Measurements from ENCODE around the gene MAP3K10.

MAP3K10 gene

GRCh38 chr19:40175820-40176219 is 15.4 kb upstream of the MAP3K10 start:
- TF ChIP-seq CTCF (IDR thresholded peaks at IDR 0.05; ENCODE audit: control insufficient read depth, extremely low read depth, insufficient read depth): no peak
- DNase-seq (ENCODE audit: low read depth): no peak
- H3K4me3 ChIP-seq (ENCODE audit: low read depth, low read length): no peak overlapping the region

- no peak overlapping the region for H3K4me3 ChIP-seq (ENCODE audit: low read depth, low read length)
- TF ChIP-seq CTCF (IDR thresholded peaks at IDR 0.05; ENCODE audit: control insufficient read depth, extremely low read depth, insufficient read depth): no peak
- DNase-seq (ENCODE audit: low read depth): no peak
Measured at GRCh38 chr19:40177286-40178070, 13.7 kb upstream of the MAP3K10 start.

GRCh38 chr19:40178756-40179155 is 12.5 kb upstream of the MAP3K10 start:
- DNase-seq (ENCODE audit: low read depth): no peak
- no peak overlapping the region for H3K4me3 ChIP-seq (ENCODE audit: low read depth, low read length)
- TF ChIP-seq CTCF (IDR thresholded peaks at IDR 0.05; ENCODE audit: control insufficient read depth, extremely low read depth, insufficient read depth): no peak

- DNase-seq (ENCODE audit: low read depth): no peak
- no peak for TF ChIP-seq CTCF (IDR thresholded peaks at IDR 0.05; ENCODE audit: control insufficient read depth, extremely low read depth, insufficient read depth)
- H3K4me3 ChIP-seq (ENCODE audit: low read depth, low read length): no peak overlapping the region
Measured at GRCh38 chr19:40184273-40184672, 7.0 kb upstream of the MAP3K10 start.

- peak; percentile 16; the same call in 1 of the 2 replicates for TF ChIP-seq CTCF (IDR thresholded peaks at IDR 0.05; ENCODE audit: control insufficient read depth, extremely low read depth, insufficient read depth)
- H3K4me3 ChIP-seq (ENCODE audit: low read depth, low read length): peak overlapping the region; percentile 89
- no peak for DNase-seq (ENCODE audit: low read depth)
Measured at GRCh38 chr19:40191836-40192646, 815 bp downstream of the MAP3K10 start.

GRCh38 chr19:40192758-40193586 is 1.7 kb downstream of the MAP3K10 start:
- TF ChIP-seq CTCF (IDR thresholded peaks at IDR 0.05; ENCODE audit: control insufficient read depth, extremely low read depth, insufficient read depth): no peak
- no peak overlapping the region for H3K4me3 ChIP-seq (ENCODE audit: low read depth, low read length)
- no peak for DNase-seq (ENCODE audit: low read depth)
